HCT116 (cell line): ENCODE measurements around the gene SEMA5A. TPM values are rescaled to one million over a fixed set of nuclear protein-coding genes. Genes with fewer than 3 reads are reported as not detected.

Experiments used
- ATAC-seq: fragments of 200-7000 bp; cut with Tn5 transposase; 2 replicates; pipeline ENCODE4 v1.9.1; 2020; ENCODE audit warnings: mild to moderate bottlenecking, moderate library complexity
- BruUV-seq: library from RNA; stranded (reverse); fragments of 400-500 nt; replicated peaks from 2 replicates; lab custom pipeline; 2021; lab: Mats Ljungman, UMichigan
- CTCF ChIA-PET: fragments of 300-600 bp; sonication (Branson Sonifier 250); formaldehyde crosslinking; loops from one replicate; lab custom pipeline; 2021; ENCODE audit warnings: antibody characterized with exemption; lab: Charles Lee
- POLR2A ChIA-PET: fragments of 300-600, 350-600 bp; sonication (Branson Sonifier 250); formaldehyde crosslinking; loops from one replicate; lab custom pipeline; 2021; ENCODE audit warnings: antibody characterized with exemption; lab: Charles Lee
- RAD21 ChIA-PET, 2 experiments: fragments of 300-600 bp; sonication (Branson Sonifier 250); formaldehyde crosslinking; loops; one replicate each; lab custom pipeline; 2023; ENCODE audit warnings: low total read pairs in 2 of 2; ENCODE audit not compliant: uncharacterized antibody in 2 of 2, unreplicated experiment in 2 of 2, low non-redundant PET in 1 of 2; lab: Charles Lee
- DNase-seq: peaks from one replicate; pipeline ENCODE4 v3.0.0-alpha.2; 2010; ENCODE audit warnings: low read depth, low spot score
- H2AFZ ChIP-seq: fragments of 200-600 bp; shearing (Covaris generic), sonication (generic); 2 replicates; pipeline ENCODE4 v1.6.1; 2017; ENCODE audit warnings: low read depth, mixed run types, mixed read lengths, antibody characterized with exemption, low read length; ENCODE audit not compliant: poor library complexity, severe bottlenecking
- H3K27ac ChIP-seq: 2 replicates; pipeline ENCODE4 v1.5.1; 2012; ENCODE audit warnings: low read depth, low read length
- H3K27me3 ChIP-seq: fragments of 200-600 bp; sonication (generic); 2 replicates; pipeline ENCODE4 v1.6.1; 2016; ENCODE audit warnings: mixed run types, low read length, mixed read lengths; ENCODE audit not compliant: insufficient read depth
- H3K36me3 ChIP-seq, 2 experiments: fragments of 200-500 bp in 1 of 2; fragments of 200-600 bp in 1 of 2; sonication (Bioruptor generic) in 1 of 2; sonication (generic) in 1 of 2; 2 replicates each; pipeline versions ENCODE4 v1.5.1 to v1.6.1; 2014 to 2016; ENCODE audit warnings: low read length in 2 of 2, inconsistent platforms in 1 of 2, mixed read lengths in 1 of 2, mixed run types in 1 of 2; ENCODE audit not compliant: insufficient read depth in 2 of 2, control insufficient read depth in 1 of 2
- H3K4me1 ChIP-seq, 2 experiments: fragments of 200-600 bp in 1 of 2; sonication (generic) in 1 of 2; 2 replicates each; pipeline versions ENCODE4 v1.5.1 to v1.6.1; 2012 to 2017; ENCODE audit warnings: low read length in 2 of 2, inconsistent platforms in 1 of 2, mild to moderate bottlenecking in 1 of 2, mixed read lengths in 1 of 2, mixed run types in 1 of 2, moderate library complexity in 1 of 2; ENCODE audit not compliant: insufficient read depth in 2 of 2, control insufficient read depth in 1 of 2
- H3K4me2 ChIP-seq: fragments of 200-600 bp; sonication (generic); 2 replicates; pipeline ENCODE4 v1.6.1; 2017; ENCODE audit warnings: mixed run types, low read length, mixed read lengths
- H3K4me3 ChIP-seq, 2 experiments: fragments of 200-600 bp in 1 of 2; sonication (generic) in 1 of 2; replicated peaks in 1 of 2; 2 replicates each; pipeline ENCODE4 v1.5.1; 2011 to 2016; ENCODE audit warnings: low read length in 2 of 2, control low read depth in 1 of 2, low read depth in 1 of 2, mild to moderate bottlenecking in 1 of 2, mixed read lengths in 1 of 2, mixed run types in 1 of 2
- H3K79me2 ChIP-seq: fragments of 200-600 bp; sonication (generic); 2 replicates; pipeline ENCODE4 v1.6.1; 2017; ENCODE audit warnings: mild to moderate bottlenecking, mixed run types, low read length, moderate library complexity, mixed read lengths; ENCODE audit not compliant: insufficient read depth
- H3K9ac ChIP-seq: fragments of 200-600 bp; sonication (generic); 2 replicates; pipeline ENCODE4 v1.6.1; 2016; ENCODE audit warnings: low read length, mixed read lengths
- H3K9me2 ChIP-seq: fragments of 200-600 bp; sonication (generic), shearing (Covaris generic); 2 replicates; pipeline ENCODE4 v1.6.1; 2017; ENCODE audit warnings: mixed run types, mild to moderate bottlenecking, moderate library complexity; ENCODE audit not compliant: insufficient read depth
- H3K9me3 ChIP-seq, 2 experiments: fragments of 200-500 bp in 1 of 2; fragments of 200-600 bp in 1 of 2; sonication (Bioruptor generic) in 1 of 2; sonication (generic) in 1 of 2; 2 replicates each; pipeline ENCODE4 v1.6.1; 2014 to 2017; ENCODE audit warnings: low read length in 2 of 2, mixed read lengths in 2 of 2, inconsistent platforms in 1 of 2, low read depth in 1 of 2, mild to moderate bottlenecking in 1 of 2, mixed run types in 1 of 2, moderate library complexity in 1 of 2; ENCODE audit not compliant: control insufficient read depth in 1 of 2, insufficient read depth in 1 of 2
- H4K20me1 ChIP-seq: fragments of 200-600 bp; sonication (generic), shearing (Covaris generic); 2 replicates; pipeline ENCODE4 v1.6.1; 2017; ENCODE audit warnings: mixed run types, mild to moderate bottlenecking, moderate library complexity; ENCODE audit not compliant: insufficient read depth
- CBX3 ChIP-seq: IDR thresholded peaks from 2 replicates; pipeline ENCODE4 v1.6.1; 2012; ENCODE audit warnings: low read depth
- CEBPB ChIP-seq: IDR thresholded peaks from 2 replicates; pipeline ENCODE4 v1.6.1; 2012; ENCODE audit warnings: low read depth
- EGR1 ChIP-seq: IDR thresholded peaks from 2 replicates; pipeline ENCODE4 v1.6.1; 2012; ENCODE audit warnings: low read depth
- EZH2 ChIP-seq: fragments of 200-600 bp; sonication (generic); IDR thresholded peaks from 2 replicates; pipeline ENCODE4 v1.6.1; 2017; ENCODE audit warnings: antibody characterized with exemption, mixed run types
- EZH2phosphoT487 ChIP-seq: fragments of 200-600 bp; IDR thresholded peaks from 2 replicates; pipeline ENCODE4 v1.6.1; 2018; ENCODE audit warnings: antibody characterized with exemption, borderline replicate concordance
- FOSL1 ChIP-seq: IDR thresholded peaks from 2 replicates; pipeline ENCODE4 v1.6.1; 2012; ENCODE audit warnings: low read depth
- JUND ChIP-seq: IDR thresholded peaks from 2 replicates; pipeline ENCODE4 v1.6.1; 2012
- POLR2A ChIP-seq: IDR thresholded peaks from 2 replicates; pipeline ENCODE4 v1.7.0; 2011; ENCODE audit warnings: borderline replicate concordance; ENCODE audit not compliant: insufficient read depth, insufficient read length; ENCODE audit errors: extremely low read depth
- RAD21 ChIP-seq: IDR thresholded peaks from 2 replicates; pipeline ENCODE4 v1.6.1; 2012; ENCODE audit warnings: low read depth, mild to moderate bottlenecking
- REST ChIP-seq: IDR thresholded peaks from 2 replicates; pipeline ENCODE4 v1.6.1; 2012; ENCODE audit warnings: low read depth
- SP1 ChIP-seq: IDR thresholded peaks from 2 replicates; pipeline ENCODE4 v1.6.1; 2012; ENCODE audit warnings: low read depth
- SRF ChIP-seq: IDR thresholded peaks from 2 replicates; pipeline ENCODE4 v1.6.1; 2012; ENCODE audit warnings: low read depth
- TCF7L2 ChIP-seq: IDR thresholded peaks from 2 replicates; pipeline ENCODE4 v1.7.0; 2011; ENCODE audit warnings: borderline replicate concordance, inconsistent platforms; ENCODE audit not compliant: insufficient read depth, insufficient read length; ENCODE audit errors: extremely low read depth
- YY1 ChIP-seq: IDR thresholded peaks from 2 replicates; pipeline ENCODE4 v1.6.1; 2011; ENCODE audit warnings: low read length, low read depth, moderate library complexity, mild to moderate bottlenecking; ENCODE audit not compliant: insufficient replicate concordance; ENCODE audit errors: extremely low read depth
- intact Hi-C: fragments of 100-400 bp; cut with micrococcal nuclease; formaldehyde crosslinking; loops from 2 replicates; pipeline ENCODE4 v1.10.0; 2022
- total RNA-seq: library from RNA; stranded (reverse); gene quantifications from one replicate; pipeline ENCODE4 v1.2.1, GENCODE V29; 2021; ENCODE audit not compliant: unreplicated experiment
- TF ChIP-seq, protein P1 (sequence below): IDR thresholded peaks from 2 replicates; pipeline ENCODE4 v1.6.1; 2012

Gene SEMA5A
- total RNA-seq, 1 experiment from 2014 or later: 0.02 TPM

- no peaks in the 10 kb centered on the region for H4K20me1 ChIP-seq
- H3K9me3 ChIP-seq: peaks cover 5 to 23% of the 10 kb centered on the region in 2 experiments; a peak in 2 of 4 replicates
- no peaks in the 10 kb centered on the region for H3K9me2 ChIP-seq
- no peak overlapping the region for H3K4me3 ChIP-seq
- no peak for ATAC-seq
- H2AFZ ChIP-seq: no peak overlapping the region
- no peaks in the 10 kb centered on the region for H3K36me3 ChIP-seq
- H3K27me3 ChIP-seq: no peaks in the 10 kb centered on the region
- no peak for TF ChIP-seq RAD21
- TF ChIP-seq JUND: no peak
- TF ChIP-seq POLR2A: no peak
- TF ChIP-seq, protein P1, sequence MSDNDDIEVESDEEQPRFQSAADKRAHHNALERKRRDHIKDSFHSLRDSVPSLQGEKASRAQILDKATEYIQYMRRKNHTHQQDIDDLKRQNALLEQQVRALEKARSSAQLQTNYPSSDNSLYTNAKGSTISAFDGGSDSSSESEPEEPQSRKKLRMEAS: no peak
- no peak for TF ChIP-seq EZH2
- TF ChIP-seq REST: no peak
- TF ChIP-seq SP1: no peak
- no peak for TF ChIP-seq CBX3
- no peak for TF ChIP-seq YY1
- TF ChIP-seq EZH2phosphoT487: no peak
- TF ChIP-seq FOSL1: no peak
- no peak for TF ChIP-seq TCF7L2
- no peak for TF ChIP-seq CEBPB
- TF ChIP-seq EGR1: no peak
- no peak for TF ChIP-seq SRF
- H3K9ac ChIP-seq: no peak overlapping the region
- RAD21 ChIA-PET: no interaction called here
- POLR2A ChIA-PET: no interaction called here
- DNase-seq: no peak
- no peak overlapping the region for H3K27ac ChIP-seq
- CTCF ChIA-PET: no interaction called here
- H3K4me1 ChIP-seq: no peaks in the 10 kb centered on the region
- no TSS peak for BruUV-seq
- intact Hi-C loops: no loop called here
- no peak overlapping the region for H3K4me2 ChIP-seq
- H3K79me2 ChIP-seq: no peaks in the 10 kb centered on the region
These were observed 441.1 kb downstream of the SEMA5A start for GRCh38 chr5:9104571-9105339.
